Stimulated activated CD4-positive, alpha-beta T cell treated with anti-CD3 and anti-CD28 coated beads, TNF-alpha, amount 100 ng/mL, for 48 hours (primary cell): ENCODE measurements around the gene NEURL4.
"Not testable (repeated sequence)": the region's sequence is repeated elsewhere in the genome, so short reads cannot be mapped to it uniquely, and the experiment has no call there.

Experiments
- DNase-seq, 3 donors: peaks; one replicate each; pipeline ENCODE4 v3.0.0-alpha.2; 2020; ENCODE audit warnings: low read depth in 3 of 3

NEURL4 gene

GRCh38 chr17:7347630-7348477 is 18.7 kb upstream of the NEURL4 start:
- no peak for DNase-seq

- DNase-seq: no peak
Observed at GRCh38 chr17:7346761-7347614, 17.9 kb upstream of the NEURL4 start.

GRCh38 chr17:7343250-7343649 is 14.1 kb upstream of the NEURL4 start:
- DNase-seq: no peak

- no peak for DNase-seq
Observed at GRCh38 chr17:7341842-7342241, 12.7 kb upstream of the NEURL4 start.

GRCh38 chr17:7340179-7340578 is 11.0 kb upstream of the NEURL4 start:
- no peak for DNase-seq

GRCh38 chr17:7337600-7337999 is 8.5 kb upstream of the NEURL4 start:
- DNase-seq: not testable (repeated sequence)

GRCh38 chr17:7336240-7337175 is 7.4 kb upstream of the NEURL4 start, which contains the start of gene ACAP1:
Gene ACAP1 (plus strand): TSS chr17:7336529. CDS start chr17:7336735, 206 bp downstream.
- peak; percentile 68 to 89 (median 70) for DNase-seq

- not testable (repeated sequence) for DNase-seq
Observed at GRCh38 chr17:7335765-7336164, 6.6 kb upstream of the NEURL4 start.

GRCh38 chr17:7334938-7335538 is 5.9 kb upstream of the NEURL4 start:
- DNase-seq: no peak

- DNase-seq: not testable (repeated sequence)
Observed at GRCh38 chr17:7332600-7333069, 3.5 kb upstream of the NEURL4 start.

GRCh38 chr17:7332111-7332510 is 3.0 kb upstream of the NEURL4 start:
- DNase-seq: no peak

GRCh38 chr17:7330638-7331015 is 1.5 kb upstream of the NEURL4 start:
- no peak for DNase-seq

- DNase-seq: peak in 2 of 3 donors; percentile 59 to 79
Observed at GRCh38 chr17:7329997-7330637, 982 bp upstream of the NEURL4 start.

- DNase-seq: peak; percentile 91 to 95 (median 92)
Observed at GRCh38 chr17:7329374-7329996, 350 bp upstream of the NEURL4 start.

- DNase-seq: no peak
Observed at GRCh38 chr17:7328009-7328408, 1.1 kb downstream of the NEURL4 start.

GRCh38 chr17:7327501-7327900 is 1.6 kb downstream of the NEURL4 start:
- no peak for DNase-seq

GRCh38 chr17:7327056-7327455 is 2.1 kb downstream of the NEURL4 start:
- DNase-seq: no peak

- no peak for DNase-seq
Observed at GRCh38 chr17:7326186-7326585, 2.9 kb downstream of the NEURL4 start.

GRCh38 chr17:7325031-7325528 is 4.1 kb downstream of the NEURL4 start:
- no peak for DNase-seq

GRCh38 chr17:7324438-7324779 is 4.7 kb downstream of the NEURL4 start:
- DNase-seq: no peak
